Measurements from ENCODE around the gene TBL1X. TPM values are rescaled to one million over a fixed set of nuclear protein-coding genes. Genes with fewer than 3 reads are reported as not detected.

The TBL1X gene
- polyA plus RNA-seq, 3 donors = 12.5 to 19.5 (median 13.8) TPM

DNA sequence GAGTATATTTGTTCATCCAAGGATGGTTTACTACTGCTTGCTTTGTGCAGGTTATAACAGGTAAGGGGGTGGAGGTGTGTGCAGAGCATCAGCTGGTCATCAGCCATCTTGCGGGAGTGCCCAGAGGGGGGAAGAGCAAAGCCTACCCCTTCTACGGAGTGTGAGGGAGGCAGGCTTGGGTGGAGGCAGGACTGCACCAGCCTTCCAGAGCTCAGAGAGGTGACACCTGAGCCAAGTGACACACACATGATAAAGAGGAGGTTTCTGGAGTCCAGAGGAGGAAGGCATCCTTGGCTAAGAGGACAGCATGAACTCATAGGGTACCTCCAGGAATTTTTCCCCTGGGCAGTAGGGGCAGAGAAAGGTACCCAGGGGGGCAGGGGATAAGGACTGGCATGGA lies 126.6 kb downstream of the TBL1X start:
- H3K4me1 Mint-ChIP-seq = peaks cover 11% of the 10 kb centered on the region
- peaks cover 7 to 8% of the 10 kb centered on the region in 2 donors for H3K4me1 ChIP-seq (ENCODE audit: control insufficient read depth in 1 of 2, insufficient read depth in 2 of 2, low read length in 2 of 2)
- no peak overlapping the region for H3K4me3 ChIP-seq (replicated peaks in 1 of 3; ENCODE audit: low read depth in 2 of 3, low read length in 3 of 3)
- peaks cover 0 to 8% (median 0%) of the 10 kb centered on the region in 3 donors for H3K27me3 Mint-ChIP-seq (ENCODE audit: low read depth in 3 of 3)
- no peak overlapping the region for H3K27ac Mint-ChIP-seq
- peaks cover 97% of the 10 kb centered on the region for H4K20me1 ChIP-seq (ENCODE audit: insufficient read depth, low read length)
- H3K9ac ChIP-seq (ENCODE audit: insufficient read depth, low read length, poor library complexity, severe bottlenecking) = no peak overlapping the region
- H3K36me3 Mint-ChIP-seq = peaks cover 2 to 4% of the 10 kb centered on the region in 2 donors
- H3K9me3 Mint-ChIP-seq = peaks cover 0 to 7% (median 3%) of the 10 kb centered on the region in 7 donors
- no peak overlapping the region for H3K4me3 Mint-ChIP-seq
- H3K27ac ChIP-seq (ENCODE audit: low read depth in 1 of 2, low read length in 2 of 2) = no peak overlapping the region
- no peak overlapping the region for H3K4me2 ChIP-seq (replicated peaks; ENCODE audit: extremely low read depth, low read length, poor library complexity, severe bottlenecking)
- peaks cover 0 to 3% of the 10 kb centered on the region in 2 donors for H3K27me3 ChIP-seq (ENCODE audit: control insufficient read depth in 2 of 2, insufficient read depth in 2 of 2, low read length in 2 of 2)
- H3K79me2 ChIP-seq (ENCODE audit: insufficient read depth, low read length) = no peaks in the 10 kb centered on the region
- H3K9me3 ChIP-seq (replicated peaks in 1 of 2; ENCODE audit: control insufficient read depth in 1 of 2, insufficient read depth in 1 of 2, low read length in 2 of 2) = no peaks in the 10 kb centered on the region
- intact Hi-C loops (cut with micrococcal nuclease) = no loop called here
- H2AFZ ChIP-seq (ENCODE audit: insufficient read depth, low read depth, low read length, poor library complexity, severe bottlenecking) = no peak overlapping the region
- TF ChIP-seq, protein P1, sequence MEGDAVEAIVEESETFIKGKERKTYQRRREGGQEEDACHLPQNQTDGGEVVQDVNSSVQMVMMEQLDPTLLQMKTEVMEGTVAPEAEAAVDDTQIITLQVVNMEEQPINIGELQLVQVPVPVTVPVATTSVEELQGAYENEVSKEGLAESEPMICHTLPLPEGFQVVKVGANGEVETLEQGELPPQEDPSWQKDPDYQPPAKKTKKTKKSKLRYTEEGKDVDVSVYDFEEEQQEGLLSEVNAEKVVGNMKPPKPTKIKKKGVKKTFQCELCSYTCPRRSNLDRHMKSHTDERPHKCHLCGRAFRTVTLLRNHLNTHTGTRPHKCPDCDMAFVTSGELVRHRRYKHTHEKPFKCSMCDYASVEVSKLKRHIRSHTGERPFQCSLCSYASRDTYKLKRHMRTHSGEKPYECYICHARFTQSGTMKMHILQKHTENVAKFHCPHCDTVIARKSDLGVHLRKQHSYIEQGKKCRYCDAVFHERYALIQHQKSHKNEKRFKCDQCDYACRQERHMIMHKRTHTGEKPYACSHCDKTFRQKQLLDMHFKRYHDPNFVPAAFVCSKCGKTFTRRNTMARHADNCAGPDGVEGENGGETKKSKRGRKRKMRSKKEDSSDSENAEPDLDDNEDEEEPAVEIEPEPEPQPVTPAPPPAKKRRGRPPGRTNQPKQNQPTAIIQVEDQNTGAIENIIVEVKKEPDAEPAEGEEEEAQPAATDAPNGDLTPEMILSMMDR (IDR thresholded peaks at IDR 0.05) = no peak
- DNase-seq = no peak
- no peaks in the 10 kb centered on the region for H3K36me3 ChIP-seq (replicated peaks in 1 of 2; ENCODE audit: control insufficient read depth in 1 of 2, insufficient read depth in 2 of 2, low read length in 2 of 2)
- WGBS (ENCODE audit: insufficient coverage) = no CpG with 5 or more reads among the region's 2 CpGs

- H3K27ac Mint-ChIP-seq = no peak overlapping the region
- intact Hi-C loops (cut with micrococcal nuclease) = no loop called here
- no peak for DNase-seq
Observed at GRCh38 chrX:9593756-9594155, 128.9 kb downstream of the TBL1X start.

More at GRCh38 chrX:9593756-9594155, 128.9 kb downstream of the TBL1X start:
- TF ChIP-seq, protein P1 (IDR thresholded peaks at IDR 0.05) = no peak
- H3K4me1 ChIP-seq (ENCODE audit: control insufficient read depth in 1 of 2, insufficient read depth in 2 of 2, low read length in 2 of 2) = peaks cover 7 to 8% of the 10 kb centered on the region in 2 donors
- peaks cover 0 to 3% (median 0%) of the 10 kb centered on the region in 3 donors for H3K27me3 Mint-ChIP-seq (ENCODE audit: low read depth in 3 of 3)
- peaks cover 0 to 8% (median 3%) of the 10 kb centered on the region in 7 donors for H3K9me3 Mint-ChIP-seq
- peaks cover 97% of the 10 kb centered on the region for H4K20me1 ChIP-seq (ENCODE audit: insufficient read depth, low read length)
- H3K9ac ChIP-seq (ENCODE audit: insufficient read depth, low read length, poor library complexity, severe bottlenecking) = no peak overlapping the region
- H3K4me3 ChIP-seq (replicated peaks in 1 of 3; ENCODE audit: low read depth in 2 of 3, low read length in 3 of 3) = no peak overlapping the region
- no peaks in the 10 kb centered on the region for H3K9me3 ChIP-seq (replicated peaks in 1 of 2; ENCODE audit: control insufficient read depth in 1 of 2, insufficient read depth in 1 of 2, low read length in 2 of 2)
- peaks cover 0 to 3% of the 10 kb centered on the region in 2 donors for H3K27me3 ChIP-seq (ENCODE audit: control insufficient read depth in 2 of 2, insufficient read depth in 2 of 2, low read length in 2 of 2)
- H3K36me3 Mint-ChIP-seq = peaks cover 2 to 4% of the 10 kb centered on the region in 2 donors
- H3K4me2 ChIP-seq (replicated peaks; ENCODE audit: extremely low read depth, low read length, poor library complexity, severe bottlenecking) = no peak overlapping the region
- no peak overlapping the region for H2AFZ ChIP-seq (ENCODE audit: insufficient read depth, low read depth, low read length, poor library complexity, severe bottlenecking)
- H3K4me1 Mint-ChIP-seq = peaks cover 16% of the 10 kb centered on the region
- no peak overlapping the region for H3K27ac ChIP-seq (ENCODE audit: low read depth in 1 of 2, low read length in 2 of 2)
- no peaks in the 10 kb centered on the region for H3K79me2 ChIP-seq (ENCODE audit: insufficient read depth, low read length)
- no peak overlapping the region for H3K4me3 Mint-ChIP-seq
- H3K36me3 ChIP-seq (replicated peaks in 1 of 2; ENCODE audit: control insufficient read depth in 1 of 2, insufficient read depth in 2 of 2, low read length in 2 of 2) = no peaks in the 10 kb centered on the region
- 80% methylated on average over 1 of the region's 9 CpGs for WGBS (ENCODE audit: insufficient coverage)
